GM23338 (cell line): ENCODE results near the gene TMEM119.

Experiments used
- CREB1 ChIP-seq: fragments of 250-450 bp; sonication (Bioruptor Pico); IDR thresholded peaks from 2 replicates; pipeline ENCODE4 v1.5.0; 2020; ENCODE audit warnings: low read depth, mild to moderate bottlenecking, moderate library complexity
- EZH2 ChIP-seq: fragments of 200-600 bp; sonication (generic); IDR thresholded peaks from one replicate; pipeline ENCODE4 v1.8.0; 2017; ENCODE audit warnings: antibody characterized with exemption, mild to moderate bottlenecking, low read depth; ENCODE audit not compliant: unreplicated experiment
- EZH2phosphoT487 ChIP-seq: fragments of 200-600 bp; sonication (generic); IDR thresholded peaks from one replicate; pipeline ENCODE4 v1.8.1; 2018; ENCODE audit warnings: antibody characterized with exemption; ENCODE audit not compliant: unreplicated experiment
- JUNB ChIP-seq: IDR thresholded peaks from one replicate; pipeline ENCODE4 v1.6.1; 2016; ENCODE audit warnings: antibody characterized with exemption; ENCODE audit not compliant: unreplicated experiment
- NANOG ChIP-seq: IDR thresholded peaks from 2 replicates; pipeline ENCODE4 v1.6.1; 2016; ENCODE audit warnings: antibody characterized with exemption, borderline replicate concordance
- POLR2AphosphoS5 ChIP-seq: IDR thresholded peaks from 2 replicates; pipeline ENCODE4 v1.6.1; 2016; ENCODE audit warnings: antibody characterized with exemption, low read depth
- STAT1 ChIP-seq: IDR thresholded peaks from one replicate; pipeline ENCODE4 v1.6.1; 2016; ENCODE audit warnings: antibody characterized with exemption; ENCODE audit not compliant: unreplicated experiment
- ZNF331 ChIP-seq: fragments of 250-450 bp; sonication (Bioruptor Pico); IDR thresholded peaks from 2 replicates; pipeline ENCODE4 v1.5.0; 2020; ENCODE audit warnings: low read depth, mild to moderate bottlenecking, moderate library complexity
- TF ChIP-seq, protein P1 (sequence below), 2 experiments: fragments of 200-600 bp in 1 of 2; sonication (generic) in 1 of 2; conservative IDR thresholded peaks; 2 replicates each; pipeline versions ENCODE4 v1.5.1 to v1.6.1; 2016 to 2017; ENCODE audit warnings: antibody characterized with exemption in 2 of 2, low read depth in 2 of 2, mild to moderate bottlenecking in 2 of 2, moderate library complexity in 1 of 2
- TF ChIP-seq, protein P2 (sequence below): IDR thresholded peaks from one replicate; pipeline ENCODE4 v1.6.1; 2018; ENCODE audit warnings: antibody characterized with exemption; ENCODE audit not compliant: unreplicated experiment
- TF ChIP-seq, protein P3 (sequence below): fragments of 250-450 bp; sonication (Bioruptor Pico); IDR thresholded peaks from 2 replicates; pipeline ENCODE4 v1.5.0; 2020; ENCODE audit warnings: mild to moderate bottlenecking, moderate library complexity
- TF ChIP-seq, protein P4 (sequence below): IDR thresholded peaks from 2 replicates; pipeline ENCODE4 v1.6.1; 2016; ENCODE audit warnings: antibody characterized with exemption

DNA sequence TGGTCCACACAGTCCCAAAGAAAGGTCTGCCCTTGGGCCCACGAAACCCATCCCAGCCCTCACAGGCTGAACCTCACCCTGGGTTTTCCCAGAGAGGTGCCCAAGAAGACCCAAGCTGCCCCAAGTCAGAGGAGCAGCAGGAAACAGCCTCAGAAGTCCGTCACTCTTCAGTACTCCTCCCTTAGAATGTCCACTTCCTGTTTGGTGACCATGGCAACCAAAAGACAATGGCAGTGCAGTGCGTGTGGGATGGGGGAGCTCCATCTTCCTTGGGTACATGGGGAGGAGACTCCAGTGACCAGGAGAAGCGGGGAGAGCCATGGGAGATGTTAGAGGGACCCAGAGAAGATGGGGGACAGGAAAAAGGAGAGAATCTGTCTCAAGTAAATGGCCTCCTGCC lies 24.5 kb upstream of the TMEM119 start:
- TF ChIP-seq EZH2, result no peak
- TF ChIP-seq, protein P1, sequence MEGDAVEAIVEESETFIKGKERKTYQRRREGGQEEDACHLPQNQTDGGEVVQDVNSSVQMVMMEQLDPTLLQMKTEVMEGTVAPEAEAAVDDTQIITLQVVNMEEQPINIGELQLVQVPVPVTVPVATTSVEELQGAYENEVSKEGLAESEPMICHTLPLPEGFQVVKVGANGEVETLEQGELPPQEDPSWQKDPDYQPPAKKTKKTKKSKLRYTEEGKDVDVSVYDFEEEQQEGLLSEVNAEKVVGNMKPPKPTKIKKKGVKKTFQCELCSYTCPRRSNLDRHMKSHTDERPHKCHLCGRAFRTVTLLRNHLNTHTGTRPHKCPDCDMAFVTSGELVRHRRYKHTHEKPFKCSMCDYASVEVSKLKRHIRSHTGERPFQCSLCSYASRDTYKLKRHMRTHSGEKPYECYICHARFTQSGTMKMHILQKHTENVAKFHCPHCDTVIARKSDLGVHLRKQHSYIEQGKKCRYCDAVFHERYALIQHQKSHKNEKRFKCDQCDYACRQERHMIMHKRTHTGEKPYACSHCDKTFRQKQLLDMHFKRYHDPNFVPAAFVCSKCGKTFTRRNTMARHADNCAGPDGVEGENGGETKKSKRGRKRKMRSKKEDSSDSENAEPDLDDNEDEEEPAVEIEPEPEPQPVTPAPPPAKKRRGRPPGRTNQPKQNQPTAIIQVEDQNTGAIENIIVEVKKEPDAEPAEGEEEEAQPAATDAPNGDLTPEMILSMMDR (conservative IDR thresholded peaks at IDR 0.05; ENCODE audit: low read depth in 2 of 2), result no peak
- no peak for TF ChIP-seq POLR2AphosphoS5
- TF ChIP-seq EZH2phosphoT487, result no peak
- TF ChIP-seq STAT1, result no peak
- TF ChIP-seq, protein P2, sequence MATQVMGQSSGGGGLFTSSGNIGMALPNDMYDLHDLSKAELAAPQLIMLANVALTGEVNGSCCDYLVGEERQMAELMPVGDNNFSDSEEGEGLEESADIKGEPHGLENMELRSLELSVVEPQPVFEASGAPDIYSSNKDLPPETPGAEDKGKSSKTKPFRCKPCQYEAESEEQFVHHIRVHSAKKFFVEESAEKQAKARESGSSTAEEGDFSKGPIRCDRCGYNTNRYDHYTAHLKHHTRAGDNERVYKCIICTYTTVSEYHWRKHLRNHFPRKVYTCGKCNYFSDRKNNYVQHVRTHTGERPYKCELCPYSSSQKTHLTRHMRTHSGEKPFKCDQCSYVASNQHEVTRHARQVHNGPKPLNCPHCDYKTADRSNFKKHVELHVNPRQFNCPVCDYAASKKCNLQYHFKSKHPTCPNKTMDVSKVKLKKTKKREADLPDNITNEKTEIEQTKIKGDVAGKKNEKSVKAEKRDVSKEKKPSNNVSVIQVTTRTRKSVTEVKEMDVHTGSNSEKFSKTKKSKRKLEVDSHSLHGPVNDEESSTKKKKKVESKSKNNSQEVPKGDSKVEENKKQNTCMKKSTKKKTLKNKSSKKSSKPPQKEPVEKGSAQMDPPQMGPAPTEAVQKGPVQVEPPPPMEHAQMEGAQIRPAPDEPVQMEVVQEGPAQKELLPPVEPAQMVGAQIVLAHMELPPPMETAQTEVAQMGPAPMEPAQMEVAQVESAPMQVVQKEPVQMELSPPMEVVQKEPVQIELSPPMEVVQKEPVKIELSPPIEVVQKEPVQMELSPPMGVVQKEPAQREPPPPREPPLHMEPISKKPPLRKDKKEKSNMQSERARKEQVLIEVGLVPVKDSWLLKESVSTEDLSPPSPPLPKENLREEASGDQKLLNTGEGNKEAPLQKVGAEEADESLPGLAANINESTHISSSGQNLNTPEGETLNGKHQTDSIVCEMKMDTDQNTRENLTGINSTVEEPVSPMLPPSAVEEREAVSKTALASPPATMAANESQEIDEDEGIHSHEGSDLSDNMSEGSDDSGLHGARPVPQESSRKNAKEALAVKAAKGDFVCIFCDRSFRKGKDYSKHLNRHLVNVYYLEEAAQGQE, result no peak
- TF ChIP-seq CREB1 (CRISPR knock-in tag), result no peak
- TF ChIP-seq, protein P3, sequence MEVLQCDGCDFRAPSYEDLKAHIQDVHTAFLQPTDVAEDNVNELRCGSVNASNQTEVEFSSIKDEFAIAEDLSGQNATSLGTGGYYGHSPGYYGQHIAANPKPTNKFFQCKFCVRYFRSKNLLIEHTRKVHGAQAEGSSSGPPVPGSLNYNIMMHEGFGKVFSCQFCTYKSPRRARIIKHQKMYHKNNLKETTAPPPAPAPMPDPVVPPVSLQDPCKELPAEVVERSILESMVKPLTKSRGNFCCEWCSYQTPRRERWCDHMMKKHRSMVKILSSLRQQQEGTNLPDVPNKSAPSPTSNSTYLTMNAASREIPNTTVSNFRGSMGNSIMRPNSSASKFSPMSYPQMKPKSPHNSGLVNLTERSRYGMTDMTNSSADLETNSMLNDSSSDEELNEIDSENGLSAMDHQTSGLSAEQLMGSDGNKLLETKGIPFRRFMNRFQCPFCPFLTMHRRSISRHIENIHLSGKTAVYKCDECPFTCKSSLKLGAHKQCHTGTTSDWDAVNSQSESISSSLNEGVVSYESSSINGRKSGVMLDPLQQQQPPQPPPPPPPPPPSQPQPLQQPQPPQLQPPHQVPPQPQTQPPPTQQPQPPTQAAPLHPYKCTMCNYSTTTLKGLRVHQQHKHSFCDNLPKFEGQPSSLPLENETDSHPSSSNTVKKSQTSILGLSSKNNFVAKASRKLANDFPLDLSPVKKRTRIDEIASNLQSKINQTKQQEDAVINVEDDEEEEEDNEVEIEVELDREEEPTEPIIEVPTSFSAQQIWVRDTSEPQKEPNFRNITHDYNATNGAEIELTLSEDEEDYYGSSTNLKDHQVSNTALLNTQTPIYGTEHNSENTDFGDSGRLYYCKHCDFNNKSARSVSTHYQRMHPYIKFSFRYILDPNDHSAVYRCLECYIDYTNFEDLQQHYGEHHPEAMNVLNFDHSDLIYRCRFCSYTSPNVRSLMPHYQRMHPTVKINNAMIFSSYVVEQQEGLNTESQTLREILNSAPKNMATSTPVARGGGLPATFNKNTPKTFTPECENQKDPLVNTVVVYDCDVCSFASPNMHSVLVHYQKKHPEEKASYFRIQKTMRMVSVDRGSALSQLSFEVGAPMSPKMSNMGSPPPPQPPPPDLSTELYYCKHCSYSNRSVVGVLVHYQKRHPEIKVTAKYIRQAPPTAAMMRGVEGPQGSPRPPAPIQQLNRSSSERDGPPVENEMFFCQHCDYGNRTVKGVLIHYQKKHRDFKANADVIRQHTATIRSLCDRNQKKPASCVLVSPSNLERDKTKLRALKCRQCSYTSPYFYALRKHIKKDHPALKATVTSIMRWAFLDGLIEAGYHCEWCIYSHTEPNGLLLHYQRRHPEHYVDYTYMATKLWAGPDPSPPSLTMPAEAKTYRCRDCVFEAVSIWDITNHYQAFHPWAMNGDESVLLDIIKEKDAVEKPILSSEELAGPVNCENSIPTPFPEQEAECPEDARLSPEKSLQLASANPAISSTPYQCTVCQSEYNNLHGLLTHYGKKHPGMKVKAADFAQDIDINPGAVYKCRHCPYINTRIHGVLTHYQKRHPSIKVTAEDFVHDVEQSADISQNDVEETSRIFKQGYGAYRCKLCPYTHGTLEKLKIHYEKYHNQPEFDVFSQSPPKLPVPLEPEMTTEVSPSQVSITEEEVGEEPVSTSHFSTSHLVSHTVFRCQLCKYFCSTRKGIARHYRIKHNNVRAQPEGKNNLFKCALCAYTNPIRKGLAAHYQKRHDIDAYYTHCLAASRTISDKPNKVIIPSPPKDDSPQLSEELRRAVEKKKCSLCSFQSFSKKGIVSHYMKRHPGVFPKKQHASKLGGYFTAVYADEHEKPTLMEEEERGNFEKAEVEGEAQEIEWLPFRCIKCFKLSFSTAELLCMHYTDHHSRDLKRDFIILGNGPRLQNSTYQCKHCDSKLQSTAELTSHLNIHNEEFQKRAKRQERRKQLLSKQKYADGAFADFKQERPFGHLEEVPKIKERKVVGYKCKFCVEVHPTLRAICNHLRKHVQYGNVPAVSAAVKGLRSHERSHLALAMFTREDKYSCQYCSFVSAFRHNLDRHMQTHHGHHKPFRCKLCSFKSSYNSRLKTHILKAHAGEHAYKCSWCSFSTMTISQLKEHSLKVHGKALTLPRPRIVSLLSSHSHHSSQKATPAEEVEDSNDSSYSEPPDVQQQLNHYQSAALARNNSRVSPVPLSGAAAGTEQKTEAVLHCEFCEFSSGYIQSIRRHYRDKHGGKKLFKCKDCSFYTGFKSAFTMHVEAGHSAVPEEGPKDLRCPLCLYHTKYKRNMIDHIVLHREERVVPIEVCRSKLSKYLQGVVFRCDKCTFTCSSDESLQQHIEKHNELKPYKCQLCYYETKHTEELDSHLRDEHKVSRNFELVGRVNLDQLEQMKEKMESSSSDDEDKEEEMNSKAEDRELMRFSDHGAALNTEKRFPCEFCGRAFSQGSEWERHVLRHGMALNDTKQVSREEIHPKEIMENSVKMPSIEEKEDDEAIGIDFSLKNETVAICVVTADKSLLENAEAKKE (CRISPR knock-in tag), result no peak
- TF ChIP-seq JUNB, result no peak
- TF ChIP-seq, protein P4, sequence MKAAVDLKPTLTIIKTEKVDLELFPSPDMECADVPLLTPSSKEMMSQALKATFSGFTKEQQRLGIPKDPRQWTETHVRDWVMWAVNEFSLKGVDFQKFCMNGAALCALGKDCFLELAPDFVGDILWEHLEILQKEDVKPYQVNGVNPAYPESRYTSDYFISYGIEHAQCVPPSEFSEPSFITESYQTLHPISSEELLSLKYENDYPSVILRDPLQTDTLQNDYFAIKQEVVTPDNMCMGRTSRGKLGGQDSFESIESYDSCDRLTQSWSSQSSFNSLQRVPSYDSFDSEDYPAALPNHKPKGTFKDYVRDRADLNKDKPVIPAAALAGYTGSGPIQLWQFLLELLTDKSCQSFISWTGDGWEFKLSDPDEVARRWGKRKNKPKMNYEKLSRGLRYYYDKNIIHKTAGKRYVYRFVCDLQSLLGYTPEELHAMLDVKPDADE, result no peak
- no peak for TF ChIP-seq ZNF331 (CRISPR knock-in tag)
- TF ChIP-seq NANOG, result no peak
